ENCODE data around the gene NUDT5. TPM values are rescaled to one million over a fixed set of nuclear protein-coding genes. Genes with fewer than 3 reads are reported as not detected.
A peak's percentile ranks its signal among the peaks of the same experiment; 100 is the strongest.

Gene NUDT5
- total RNA-seq, 1 donor from 2014 or later, result 43.3 TPM

DNA sequence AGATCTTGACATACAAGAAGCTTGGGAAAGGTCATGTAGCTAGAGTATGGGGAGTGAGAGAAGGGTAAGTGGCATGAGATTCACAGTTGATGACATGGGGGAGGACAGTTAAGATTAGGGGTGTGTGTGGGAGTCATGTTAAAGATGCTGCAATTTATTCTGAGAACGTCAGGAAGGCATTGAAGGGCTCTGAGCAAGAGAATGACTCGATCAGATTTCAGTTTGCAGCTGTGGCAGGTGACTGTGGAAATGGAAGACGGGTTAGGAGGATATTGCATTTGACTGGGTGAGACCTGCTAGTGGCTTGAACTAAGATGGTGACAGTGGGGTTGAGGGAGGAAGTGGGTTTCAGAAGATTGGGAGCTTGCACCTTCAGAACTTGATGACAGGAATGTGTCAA is 5.9 kb upstream of the NUDT5 start:
- no peak for ATAC-seq
- Histone ChIP-seq H3K27ac (no peak overlapping the region), H3K9me3 (no peaks in the 10 kb centered on the region), H3K27me3 (ENCODE audit: low read depth) (no peaks in the 10 kb centered on the region), H3K36me3 (peaks cover 67% of the 10 kb centered on the region), H3K4me3 (no peak overlapping the region), H3K4me1 (peaks cover 18% of the 10 kb centered on the region)
- intact Hi-C loops (cut with DNase I), result no loop called here
- no peak for DNase-seq
- TF ChIP-seq, protein P1, sequence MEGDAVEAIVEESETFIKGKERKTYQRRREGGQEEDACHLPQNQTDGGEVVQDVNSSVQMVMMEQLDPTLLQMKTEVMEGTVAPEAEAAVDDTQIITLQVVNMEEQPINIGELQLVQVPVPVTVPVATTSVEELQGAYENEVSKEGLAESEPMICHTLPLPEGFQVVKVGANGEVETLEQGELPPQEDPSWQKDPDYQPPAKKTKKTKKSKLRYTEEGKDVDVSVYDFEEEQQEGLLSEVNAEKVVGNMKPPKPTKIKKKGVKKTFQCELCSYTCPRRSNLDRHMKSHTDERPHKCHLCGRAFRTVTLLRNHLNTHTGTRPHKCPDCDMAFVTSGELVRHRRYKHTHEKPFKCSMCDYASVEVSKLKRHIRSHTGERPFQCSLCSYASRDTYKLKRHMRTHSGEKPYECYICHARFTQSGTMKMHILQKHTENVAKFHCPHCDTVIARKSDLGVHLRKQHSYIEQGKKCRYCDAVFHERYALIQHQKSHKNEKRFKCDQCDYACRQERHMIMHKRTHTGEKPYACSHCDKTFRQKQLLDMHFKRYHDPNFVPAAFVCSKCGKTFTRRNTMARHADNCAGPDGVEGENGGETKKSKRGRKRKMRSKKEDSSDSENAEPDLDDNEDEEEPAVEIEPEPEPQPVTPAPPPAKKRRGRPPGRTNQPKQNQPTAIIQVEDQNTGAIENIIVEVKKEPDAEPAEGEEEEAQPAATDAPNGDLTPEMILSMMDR (IDR thresholded peaks at IDR 0.05), result no peak

DNA sequence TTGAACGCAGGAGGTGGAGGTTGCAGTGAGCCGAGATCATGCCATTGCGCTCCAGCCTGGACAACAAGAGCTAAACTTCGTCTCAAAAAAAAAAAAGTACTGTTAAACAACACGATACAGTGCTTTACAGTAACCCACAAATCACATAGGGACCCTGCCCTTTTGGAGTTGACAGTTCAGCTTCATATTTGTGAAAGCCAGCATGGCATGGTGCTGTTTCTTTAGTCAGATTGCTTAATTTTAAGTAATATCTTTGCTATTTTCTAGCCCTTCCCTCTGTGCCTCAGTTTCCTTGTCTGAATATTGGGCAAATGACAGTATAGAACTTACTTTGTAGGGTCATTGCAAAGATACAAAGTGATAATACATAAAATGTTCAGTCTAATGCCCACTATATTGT is 5.2 kb upstream of the NUDT5 start:
- H3K9me3 ChIP-seq, result no peaks in the 10 kb centered on the region
- no peak overlapping the region for H3K4me3 ChIP-seq
- H3K36me3 ChIP-seq, result peaks cover 63% of the 10 kb centered on the region
- H3K4me1 ChIP-seq, result peaks cover 18% of the 10 kb centered on the region
- intact Hi-C loops (cut with DNase I), result no loop called here
- no peak for ATAC-seq
- no peak overlapping the region for H3K27ac ChIP-seq
- DNase-seq, result no peak
- H3K27me3 ChIP-seq (ENCODE audit: low read depth), result no peaks in the 10 kb centered on the region
- TF ChIP-seq, protein P1 (IDR thresholded peaks at IDR 0.05), result no peak

DNA sequence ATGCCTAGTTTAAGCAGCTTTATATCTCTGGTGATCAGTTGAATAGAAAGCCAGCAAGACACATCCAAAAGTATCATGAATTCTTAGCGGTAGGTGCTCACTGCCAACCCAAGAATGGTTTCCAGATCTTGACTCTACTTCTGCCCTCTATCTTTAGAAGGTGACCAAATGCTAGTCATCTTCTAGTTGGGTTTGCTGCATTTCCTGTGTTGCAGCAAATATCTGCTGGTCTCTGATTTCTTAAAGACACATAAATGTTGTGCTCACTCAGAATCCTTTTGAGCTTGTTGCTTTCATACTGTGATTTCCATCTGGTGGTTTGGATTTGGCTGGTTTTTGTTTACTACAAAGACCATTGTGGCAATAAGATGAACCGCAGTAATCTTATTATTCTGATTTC is 2.5 kb upstream of the NUDT5 start:
- Histone ChIP-seq H3K4me3 (no peak overlapping the region), H3K27me3 (ENCODE audit: low read depth) (no peaks in the 10 kb centered on the region), H3K9me3 (no peaks in the 10 kb centered on the region), H3K4me1 (peaks cover 33% of the 10 kb centered on the region), H3K27ac (no peak overlapping the region), H3K36me3 (peaks cover 43% of the 10 kb centered on the region)
- intact Hi-C loops (cut with DNase I), result no loop called here
- DNase-seq (no peak), ATAC-seq (no peak)
- TF ChIP-seq, protein P1 (IDR thresholded peaks at IDR 0.05), result no peak

DNA sequence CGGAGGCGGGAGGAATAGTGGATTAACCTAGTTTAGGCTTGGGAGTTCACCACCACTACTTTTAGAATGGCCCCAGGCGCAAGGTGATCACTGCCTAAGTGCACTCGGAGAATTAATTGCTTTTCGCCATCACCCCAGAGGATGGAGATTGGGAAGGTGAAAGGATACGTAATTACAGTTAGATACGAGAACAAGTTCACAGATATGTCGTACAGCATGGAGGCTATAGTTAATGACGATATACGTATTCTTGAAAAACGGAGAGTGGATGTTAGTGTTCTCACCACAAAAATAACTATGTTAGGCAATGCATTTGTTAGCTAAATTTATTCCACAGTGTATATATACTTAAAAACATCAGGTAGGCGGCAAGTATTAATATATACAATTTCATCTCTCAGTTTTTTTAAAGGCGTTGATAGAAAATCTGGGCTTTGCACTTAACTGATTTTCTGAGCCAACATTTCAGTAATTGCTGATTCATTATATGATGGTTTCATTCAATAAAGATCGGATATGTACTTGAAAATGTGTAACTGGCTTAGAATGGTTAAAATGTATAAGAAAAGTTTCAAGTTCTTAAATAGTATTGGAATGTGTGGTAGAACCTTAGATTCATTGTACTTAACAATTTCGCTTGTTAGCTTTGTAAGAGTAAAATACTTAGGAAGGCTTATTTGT is 980 bp upstream of the NUDT5 start:
- TF ChIP-seq, protein P1 (IDR thresholded peaks at IDR 0.05), result no peak
- H3K27ac ChIP-seq, result peak overlapping the region; percentile 91
- no peaks in the 10 kb centered on the region for H3K27me3 ChIP-seq (ENCODE audit: low read depth)
- no peak for ATAC-seq
- intact Hi-C loops (cut with DNase I), result no loop called here
- peaks cover 42% of the 10 kb centered on the region for H3K4me1 ChIP-seq
- no peaks in the 10 kb centered on the region for H3K9me3 ChIP-seq
- peak overlapping the region; percentile 88 for H3K4me3 ChIP-seq
- no peak for DNase-seq
- peaks cover 28% of the 10 kb centered on the region for H3K36me3 ChIP-seq

DNA sequence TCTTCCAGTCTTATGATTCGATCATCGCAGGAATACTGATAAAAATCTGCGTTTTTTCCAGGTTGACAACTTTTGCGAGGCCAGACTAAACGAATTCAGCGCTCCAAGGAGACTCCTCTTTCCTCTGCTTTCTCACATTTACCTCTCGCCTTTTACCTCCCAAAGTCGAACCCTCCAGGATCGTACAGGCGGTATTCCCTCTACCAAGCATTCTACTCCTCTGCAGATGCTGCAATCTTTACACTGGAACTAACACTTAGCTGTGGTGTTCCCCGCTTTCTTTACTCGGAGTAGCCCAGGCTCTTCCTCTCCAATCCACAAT is 449 bp downstream of the NUDT5 start:
- intact Hi-C loops (cut with DNase I), result no loop called here
- no peak for ATAC-seq
- DNase-seq, result no peak
- Histone ChIP-seq H3K4me1 (peaks cover 47% of the 10 kb centered on the region), H3K27me3 (ENCODE audit: low read depth) (no peaks in the 10 kb centered on the region), H3K27ac (peak overlapping the region; percentile 91), H3K36me3 (peaks cover 14% of the 10 kb centered on the region), H3K4me3 (peak overlapping the region; percentile 88), H3K9me3 (no peaks in the 10 kb centered on the region)
- TF ChIP-seq, protein P1 (IDR thresholded peaks at IDR 0.05), result no peak

All from lower lobe of right lung (tissue), 2 donors.